HG03103 (cell line): ENCODE measurements around the gene KCNH1.

Experiments used
- ATAC-seq: cut with Tn5 transposase; IDR thresholded peaks from one replicate; pipeline ENCODE4 v1.9.1; 2021; ENCODE audit warnings: low read depth; ENCODE audit not compliant: unreplicated experiment

The KCNH1 gene

GRCh38 chr1:210771131-210771530, 362.8 kb downstream of the KCNH1 start:
- no peak for ATAC-seq

DNA sequence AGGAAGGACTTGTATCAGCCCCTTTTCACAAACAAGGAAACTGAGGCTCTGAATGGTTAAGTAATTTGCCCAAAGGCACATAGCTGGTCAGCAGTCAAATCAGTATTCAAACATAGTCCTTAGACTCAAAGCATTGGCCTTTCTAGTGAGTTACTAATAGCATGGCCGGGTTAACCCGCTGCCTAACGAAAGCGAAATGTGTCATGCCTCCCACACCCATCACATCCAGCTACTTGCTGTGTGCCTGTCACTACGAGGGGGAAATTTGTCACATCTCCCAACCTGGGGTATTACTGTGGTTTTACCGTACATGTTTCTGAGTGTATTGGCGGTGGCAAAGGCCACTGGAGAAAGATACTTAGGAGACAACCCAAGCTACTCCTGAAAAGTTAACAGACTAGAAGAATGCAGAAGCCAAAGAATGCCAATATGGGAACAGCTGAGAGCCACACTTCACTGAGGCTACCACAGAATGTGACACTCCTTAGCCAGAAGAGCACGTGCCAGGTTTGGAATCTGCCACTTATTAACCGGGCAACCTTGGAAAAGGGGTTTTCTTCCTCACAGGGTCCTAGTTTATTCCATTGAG, 363.5 kb downstream of the KCNH1 start:
- ATAC-seq, result no peak

DNA sequence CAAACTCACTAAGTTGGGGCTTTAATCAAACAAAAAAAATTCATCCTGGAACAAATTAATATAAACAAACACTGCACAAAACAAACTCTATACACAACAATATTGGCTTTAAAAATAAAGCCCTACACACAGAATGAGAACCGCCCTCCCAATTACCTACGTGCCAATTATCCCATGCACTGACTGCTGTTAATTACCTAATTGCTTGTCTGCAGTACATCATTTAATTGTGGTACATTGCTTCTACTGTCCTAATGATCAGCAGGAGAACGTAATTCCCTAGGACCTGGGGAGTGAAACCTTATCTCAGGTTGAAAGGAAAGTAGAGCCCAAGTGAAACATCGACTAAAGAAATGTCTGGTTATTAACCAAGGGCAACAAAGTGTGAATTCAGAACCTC, 364.5 kb downstream of the KCNH1 start:
- ATAC-seq, result no peak

DNA sequence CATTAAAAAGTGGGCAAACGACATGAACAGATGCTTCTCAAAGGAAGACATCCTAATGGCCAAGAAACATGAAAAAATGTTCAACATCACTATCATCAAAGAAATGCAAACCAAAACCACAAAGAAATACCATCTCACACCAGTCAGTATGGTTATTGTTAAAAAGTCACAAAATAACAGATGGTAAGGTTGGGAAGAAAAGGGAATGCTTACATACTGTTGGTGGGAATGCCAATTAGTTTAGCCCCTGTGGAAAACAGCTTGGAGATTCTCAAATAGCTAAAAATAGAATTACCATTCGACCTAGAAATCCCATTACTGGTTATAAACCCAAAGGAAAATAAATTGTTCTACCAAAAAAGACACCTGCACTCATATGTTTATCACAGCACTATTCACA, 369.4 kb downstream of the KCNH1 start:
- no peak for ATAC-seq

GRCh38 chr1:210758761-210759160, 375.2 kb downstream of the KCNH1 start:
- ATAC-seq, result no peak

DNA sequence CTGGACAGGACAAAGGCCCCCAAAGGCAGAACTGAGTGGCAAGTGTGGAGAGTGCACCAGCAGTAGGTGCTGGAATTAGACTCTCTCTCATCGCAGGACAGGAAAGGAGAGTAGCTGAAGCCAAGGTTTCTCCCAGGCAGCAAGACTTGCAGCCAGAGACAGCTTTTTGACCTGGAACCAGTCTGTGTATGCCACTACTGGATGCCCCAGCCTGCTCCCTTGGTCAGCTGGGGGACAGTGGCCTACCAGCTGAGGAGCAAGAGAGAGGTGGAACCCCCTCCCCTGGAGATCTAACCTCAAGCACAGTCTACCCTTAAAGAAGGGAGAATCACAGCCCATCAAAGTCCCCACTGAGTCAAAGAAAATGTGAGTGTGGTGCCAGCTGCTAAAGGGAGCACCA, 375.7 kb downstream of the KCNH1 start:
- no peak for ATAC-seq

DNA sequence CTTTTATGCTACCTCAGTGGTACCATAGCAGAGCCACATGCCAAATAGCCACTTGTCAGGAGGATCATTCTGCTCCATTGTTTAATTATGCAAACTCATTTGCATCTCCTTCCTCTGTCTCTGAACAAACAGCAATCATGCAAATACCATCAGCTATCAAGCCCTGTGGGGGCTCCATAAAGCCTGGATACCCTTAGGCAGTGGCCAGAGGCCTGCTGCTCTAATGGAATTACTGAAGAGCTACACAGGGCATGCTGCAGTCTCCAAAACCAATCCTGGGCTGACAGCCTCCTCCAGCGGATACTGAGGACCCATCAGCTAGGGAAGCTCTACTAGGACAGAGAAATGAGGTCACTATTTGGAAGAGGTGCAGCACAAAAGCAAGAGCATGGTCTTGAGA, 376.3 kb downstream of the KCNH1 start:
- ATAC-seq, result no peak

DNA sequence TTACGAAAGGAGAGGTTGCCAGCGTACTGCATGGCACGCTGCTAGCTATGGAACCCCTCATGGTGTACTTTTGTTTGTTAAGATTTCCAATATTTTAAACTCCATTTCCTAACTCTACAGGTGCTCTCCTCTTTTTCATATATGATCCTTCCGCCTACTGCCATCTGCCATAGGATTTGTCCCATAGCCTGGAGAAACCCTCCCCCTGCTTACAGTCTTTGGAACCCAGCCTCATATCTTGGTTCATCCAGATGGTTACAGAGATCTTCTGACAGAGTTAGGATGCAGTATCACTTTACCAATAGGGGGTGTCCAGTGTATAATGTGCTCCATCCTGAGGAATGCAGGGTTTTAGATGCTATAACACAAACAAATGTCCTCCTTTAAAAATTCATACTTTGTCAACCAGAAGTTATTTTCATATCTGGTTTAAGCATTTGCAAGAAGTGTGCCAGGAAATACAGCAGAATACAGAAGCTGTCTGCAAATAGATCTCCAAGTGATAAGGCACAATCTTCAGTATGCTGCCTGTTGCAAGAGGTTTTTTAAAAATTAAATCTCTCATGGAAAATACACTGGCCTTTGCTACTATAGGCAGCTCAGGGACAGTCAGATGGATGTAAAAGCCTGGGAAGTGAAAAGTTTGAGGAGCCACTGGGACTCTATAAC, 377.8 kb downstream of the KCNH1 start:
- ATAC-seq, result no peak

DNA sequence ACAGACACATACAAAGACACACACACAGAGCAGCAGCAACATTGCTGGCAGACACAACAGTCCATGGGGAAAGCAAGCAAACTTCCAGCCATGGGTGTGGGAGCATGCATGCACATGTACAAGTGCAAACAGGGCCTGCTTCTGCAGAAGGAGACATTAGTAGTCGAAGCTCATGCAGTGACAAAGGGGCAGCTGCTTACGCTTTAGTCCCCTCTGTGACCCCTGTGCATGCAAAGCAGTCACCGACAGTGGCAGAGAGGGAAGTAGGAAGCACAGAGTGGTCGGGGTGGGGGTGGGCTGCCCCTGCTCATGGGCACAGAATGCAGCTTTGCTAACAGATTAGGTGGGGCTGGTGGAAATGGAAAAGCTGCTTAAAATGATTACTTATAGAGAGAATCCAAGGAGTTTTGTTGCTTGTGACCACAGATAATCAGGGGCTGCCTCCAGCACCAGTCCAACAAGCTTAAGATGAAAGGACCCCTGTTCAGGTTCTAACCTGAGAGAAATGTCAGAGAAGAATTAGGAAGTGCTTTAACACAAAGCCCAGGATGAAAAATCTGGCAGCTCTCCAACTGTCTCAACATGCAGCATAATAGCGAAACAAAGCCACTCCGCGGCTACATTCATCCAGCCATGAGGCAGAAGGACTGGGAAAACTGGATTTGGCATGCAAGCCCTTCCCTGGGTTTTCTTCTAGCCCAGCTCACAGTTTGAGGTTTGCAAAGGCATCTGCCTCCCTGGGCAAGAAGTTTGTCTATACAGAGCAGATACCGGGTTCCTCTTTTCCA, 378.9 kb downstream of the KCNH1 start:
- ATAC-seq, result no peak

- ATAC-seq, result no peak
These were observed 382.0 kb downstream of the KCNH1 start for GRCh38 chr1:210751911-210752310.

- ATAC-seq, result no peak
These were observed 383.5 kb downstream of the KCNH1 start for GRCh38 chr1:210750468-210750867.

- no peak for ATAC-seq
These were observed 385.2 kb downstream of the KCNH1 start for GRCh38 chr1:210748796-210749195.

DNA sequence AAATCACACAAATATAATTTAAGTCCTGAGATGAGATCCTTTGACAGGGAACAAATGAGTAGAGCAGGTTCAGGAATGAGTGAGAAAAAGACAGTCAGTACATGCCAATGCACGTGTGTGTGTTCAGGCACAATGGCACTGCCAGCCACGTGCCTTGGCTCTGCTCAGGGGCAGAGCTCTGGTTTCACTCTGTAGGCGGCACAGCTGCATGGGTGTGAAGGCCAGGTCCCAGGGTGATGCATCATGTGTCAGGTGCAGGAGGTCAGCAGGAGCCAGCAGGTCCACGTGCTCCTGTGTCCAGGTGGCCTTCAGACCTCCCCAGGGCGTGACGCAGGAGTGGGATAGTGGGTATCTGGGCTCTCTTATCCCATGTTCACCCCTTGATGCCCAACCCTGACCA, 386.1 kb downstream of the KCNH1 start:
- ATAC-seq, result no peak

GRCh38 chr1:210747112-210747511, 386.8 kb downstream of the KCNH1 start:
- ATAC-seq, result no peak

GRCh38 chr1:210746024-210746731, 387.8 kb downstream of the KCNH1 start:
- ATAC-seq, result no peak

GRCh38 chr1:210743038-210743437, 390.9 kb downstream of the KCNH1 start:
- no peak for ATAC-seq

- no peak for ATAC-seq
These were observed 392.4 kb downstream of the KCNH1 start for GRCh38 chr1:210741564-210741963.

- ATAC-seq, result no peak
These were observed 394.3 kb downstream of the KCNH1 start for GRCh38 chr1:210739627-210740026.

GRCh38 chr1:210738256-210738655, 395.7 kb downstream of the KCNH1 start:
- no peak for ATAC-seq

GRCh38 chr1:210736713-210737112, 397.2 kb downstream of the KCNH1 start:
- ATAC-seq, result no peak

GRCh38 chr1:210731597-210731996, 402.4 kb downstream of the KCNH1 start:
- ATAC-seq, result no peak
